Kidney (tissue), 14 donors: ENCODE measurements around the gene CALCR. TPM values are rescaled to one million over a fixed set of nuclear protein-coding genes. Genes with fewer than 3 reads are reported as not detected.

Experiments used
- DNase-seq, 5 donors: peaks; one replicate each; pipeline ENCODE4 v3.0.0-alpha.2; 2013 to 2020
- FAIRE-seq: peaks from 2 replicates; lab custom pipeline; 2012; peaks lifted over from hg19 to GRCh38; lab: Jason Lieb, UNC
- H3K27ac ChIP-seq, 2 donors: one replicate each; pipeline ENCODE4 v1.7.0; 2013; ENCODE audit warnings: low read depth in 2 of 2, low read length in 2 of 2, inconsistent platforms in 1 of 2
- H3K27me3 ChIP-seq: one replicate; pipeline ENCODE4 v1.7.1; 2013; ENCODE audit warnings: low read length, inconsistent platforms; ENCODE audit not compliant: control insufficient read depth, insufficient read depth
- H3K36me3 ChIP-seq, 3 donors: one replicate each; pipeline versions ENCODE4 v1.7.0 to v1.7.1; 2013; ENCODE audit warnings: low read length in 3 of 3, control low read depth in 1 of 3, inconsistent platforms in 1 of 3; ENCODE audit not compliant: insufficient read depth in 3 of 3, control insufficient read depth in 2 of 3
- H3K4me1 ChIP-seq, 3 donors: one replicate each; pipeline versions ENCODE4 v1.7.0 to v1.7.1; 2013; ENCODE audit warnings: low read length in 3 of 3, inconsistent platforms in 1 of 3, low read depth in 1 of 3; ENCODE audit not compliant: control insufficient read depth in 2 of 3, insufficient read depth in 2 of 3
- H3K4me3 ChIP-seq, 3 donors: one replicate each; pipeline versions ENCODE4 v1.7.0 to v1.8.1; 2013; ENCODE audit warnings: low read length in 3 of 3, control low read depth in 1 of 3, inconsistent platforms in 1 of 3
- H3K9ac ChIP-seq, 3 donors: one replicate each; pipeline versions ENCODE4 v1.7.0 to v1.7.1; 2013; ENCODE audit warnings: low read length in 3 of 3, control low read depth in 1 of 3, inconsistent platforms in 1 of 3
- H3K9me3 ChIP-seq, 3 donors: one replicate each; pipeline versions ENCODE4 v1.7.0 to v1.7.1; 2013; ENCODE audit warnings: low read length in 3 of 3, control low read depth in 1 of 3, inconsistent platforms in 1 of 3; ENCODE audit not compliant: control insufficient read depth in 2 of 3, insufficient read depth in 1 of 3
- intact Hi-C: fragments of 100-400 bp; cut with DNase I; formaldehyde crosslinking; loops from one replicate; pipeline ENCODE4 v1.11.1; 2022
- polyA plus RNA-seq: library from polyadenylated mRNA; stranded (reverse); fragments of 350-450 nt; fragmentation: Illumina TruSeq; extraction: RNeasy Lipid Tissue Mini Kit (QIAGEN cat#74804); gene quantifications from one replicate; pipeline ENCODE4 v1.2.3, GENCODE V29; 2014; ENCODE audit warnings: low read depth, low replicate concordance; ENCODE audit not compliant: insufficient read depth
- total RNA-seq: library from RNA; stranded (reverse); fragmentation: NEBNext Ultra II Directional; extraction: Animal tissue kit (Norgen Biotek cat#: 25700); gene quantifications from one replicate; pipeline ENCODE4 v1.2.1, GENCODE V29; 2021
- TF ChIP-seq, protein P1 (sequence below): IDR thresholded peaks from 3 replicates; pipeline ENCODE4 v1.5.1; 2012; ENCODE audit warnings: mild to moderate bottlenecking, moderate library complexity, borderline replicate concordance; ENCODE audit not compliant: insufficient read depth; ENCODE audit errors: extremely low read depth
- donor health status: control.
- donor health status: control.
- donor health status: control.
- donor health status: control.
- donor health status: control.
- donor health status: DM: yes; HTN: yes; CAD: no.
- donor health status: Normal renal cell carcinoma (clear cell type).

CALCR gene
- total and polyA plus RNA-seq, 2 donors from 2014 or later: 0.97 to 5.3 TPM

DNA sequence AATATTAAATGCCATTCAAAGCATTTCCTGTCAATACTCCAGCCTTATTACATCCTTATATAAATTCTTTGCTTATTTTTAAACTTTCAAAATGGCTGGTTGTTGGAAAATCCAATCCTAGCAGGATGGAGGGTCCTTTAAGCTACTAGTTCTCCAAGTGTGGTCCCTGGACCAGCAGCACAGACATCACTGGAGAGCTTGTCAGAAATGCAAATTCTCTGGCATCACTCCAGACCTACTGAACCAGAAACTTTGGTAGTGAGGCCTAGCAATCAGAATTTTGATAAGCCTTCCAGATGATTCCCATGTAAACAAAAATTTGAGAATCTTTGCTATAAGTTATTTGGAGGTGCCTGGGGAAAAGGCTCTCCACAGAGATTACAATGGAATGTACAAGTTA, 43.8 kb downstream of the CALCR start:
- intact Hi-C loops: no loop called here
- FAIRE-seq: no peak

DNA sequence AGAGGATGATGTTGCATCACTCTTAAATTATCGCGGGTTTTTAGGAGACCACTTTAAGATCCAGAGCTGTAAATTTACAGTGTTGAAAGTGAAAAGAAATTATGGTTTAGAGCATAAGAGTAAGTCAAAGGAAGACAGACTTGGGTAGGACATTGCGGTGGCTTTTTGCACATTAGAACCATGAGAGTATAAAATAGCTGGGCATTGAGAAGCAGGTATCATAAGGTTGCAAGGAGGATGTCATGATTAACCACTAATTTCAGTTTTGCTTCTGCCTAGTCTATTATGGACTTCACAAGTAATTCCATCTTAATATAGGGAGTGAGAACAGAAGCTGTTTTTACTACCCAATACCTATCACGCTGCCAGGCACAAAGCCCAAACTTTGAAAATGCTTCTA, 57.7 kb downstream of the CALCR start:
- Histone ChIP-seq H3K27me3 (no peaks in the 10 kb centered on the region), H3K9me3 (no peaks in the 10 kb centered on the region), H3K27ac (no peak overlapping the region), H3K4me1 (no peaks in the 10 kb centered on the region), H3K9ac (no peak overlapping the region), H3K36me3 (no peaks in the 10 kb centered on the region), H3K4me3 (no peak overlapping the region)
- FAIRE-seq (no peak), DNase-seq (no peak)
- intact Hi-C loops: no loop called here
- TF ChIP-seq, protein P1, sequence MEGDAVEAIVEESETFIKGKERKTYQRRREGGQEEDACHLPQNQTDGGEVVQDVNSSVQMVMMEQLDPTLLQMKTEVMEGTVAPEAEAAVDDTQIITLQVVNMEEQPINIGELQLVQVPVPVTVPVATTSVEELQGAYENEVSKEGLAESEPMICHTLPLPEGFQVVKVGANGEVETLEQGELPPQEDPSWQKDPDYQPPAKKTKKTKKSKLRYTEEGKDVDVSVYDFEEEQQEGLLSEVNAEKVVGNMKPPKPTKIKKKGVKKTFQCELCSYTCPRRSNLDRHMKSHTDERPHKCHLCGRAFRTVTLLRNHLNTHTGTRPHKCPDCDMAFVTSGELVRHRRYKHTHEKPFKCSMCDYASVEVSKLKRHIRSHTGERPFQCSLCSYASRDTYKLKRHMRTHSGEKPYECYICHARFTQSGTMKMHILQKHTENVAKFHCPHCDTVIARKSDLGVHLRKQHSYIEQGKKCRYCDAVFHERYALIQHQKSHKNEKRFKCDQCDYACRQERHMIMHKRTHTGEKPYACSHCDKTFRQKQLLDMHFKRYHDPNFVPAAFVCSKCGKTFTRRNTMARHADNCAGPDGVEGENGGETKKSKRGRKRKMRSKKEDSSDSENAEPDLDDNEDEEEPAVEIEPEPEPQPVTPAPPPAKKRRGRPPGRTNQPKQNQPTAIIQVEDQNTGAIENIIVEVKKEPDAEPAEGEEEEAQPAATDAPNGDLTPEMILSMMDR: no peak

More for the DNA sequence above, 43.8 kb downstream of the CALCR start:
- no peaks in the 10 kb centered on the region for H3K27me3 ChIP-seq
- no peak overlapping the region for H3K9ac ChIP-seq
- no peak overlapping the region for H3K4me3 ChIP-seq
- TF ChIP-seq, protein P1: no peak
- H3K4me1 ChIP-seq: no peaks in the 10 kb centered on the region
- H3K27ac ChIP-seq: no peak overlapping the region
- no peak for DNase-seq
- H3K9me3 ChIP-seq: no peaks in the 10 kb centered on the region
- H3K36me3 ChIP-seq: no peaks in the 10 kb centered on the region

DNA sequence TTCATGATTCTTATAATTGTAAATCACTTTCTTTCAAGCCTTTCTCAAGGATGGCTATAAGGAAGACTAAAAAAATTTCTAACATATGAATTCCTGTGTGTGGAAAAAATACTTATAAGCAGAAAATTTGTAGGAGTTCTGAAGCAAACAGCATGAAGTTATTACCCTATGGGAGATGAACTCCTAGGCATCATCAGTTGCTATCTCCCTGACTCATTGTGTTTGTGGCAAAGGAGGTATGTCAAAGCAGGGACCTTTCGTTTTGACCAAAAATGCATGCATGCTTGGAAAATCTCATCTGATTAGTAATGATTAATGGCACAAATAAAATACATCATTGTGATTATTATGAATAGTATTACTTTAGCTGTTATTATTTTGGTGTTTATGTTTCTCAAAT, 59.4 kb downstream of the CALCR start:
- TF ChIP-seq, protein P1: no peak
- H3K36me3 ChIP-seq: no peaks in the 10 kb centered on the region

DNA sequence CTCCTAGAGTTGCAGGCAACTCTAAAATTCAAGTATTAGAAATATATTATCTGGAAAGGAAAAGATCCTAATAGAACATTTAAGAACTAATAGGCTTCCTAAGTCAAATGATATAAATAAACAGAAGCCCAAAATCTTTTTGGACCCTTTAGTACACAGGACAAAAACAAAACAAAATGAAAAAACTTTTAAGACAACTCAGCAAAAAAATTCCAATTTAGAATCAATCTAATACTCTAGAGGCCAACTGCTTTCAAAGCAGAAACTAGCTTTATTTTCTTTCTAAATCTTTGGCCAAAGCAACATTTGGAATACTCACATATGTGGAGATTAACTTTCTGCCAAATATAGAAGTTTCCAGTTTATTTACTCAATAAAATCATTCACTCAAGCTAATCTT, 65.2 kb downstream of the CALCR start:
- H3K9me3 ChIP-seq: no peaks in the 10 kb centered on the region
- H3K27me3 ChIP-seq: no peaks in the 10 kb centered on the region
- no peak for FAIRE-seq
- H3K27ac ChIP-seq: no peak overlapping the region
- H3K4me1 ChIP-seq: no peaks in the 10 kb centered on the region
- H3K36me3 ChIP-seq: no peaks in the 10 kb centered on the region
- no peak overlapping the region for H3K4me3 ChIP-seq
- no peak overlapping the region for H3K9ac ChIP-seq
- TF ChIP-seq, protein P1: no peak
- intact Hi-C loops: no loop called here
- DNase-seq: no peak

More for the DNA sequence above, 59.4 kb downstream of the CALCR start:
- Histone ChIP-seq H3K9ac (no peak overlapping the region), H3K4me3 (no peak overlapping the region), H3K4me1 (no peaks in the 10 kb centered on the region), H3K9me3 (no peaks in the 10 kb centered on the region), H3K27ac (no peak overlapping the region), H3K27me3 (no peaks in the 10 kb centered on the region)
- intact Hi-C loops: no loop called here
- no peak for FAIRE-seq
- DNase-seq: no peak
